Measurements from ENCODE around the gene PGF. TPM values are rescaled to one million over a fixed set of nuclear protein-coding genes. Genes with fewer than 3 reads are reported as not detected.
A peak's percentile ranks its signal among the peaks of the same experiment; 100 is the strongest.

The PGF gene
- total RNA-seq, 1 donor, result 16.3 TPM

DNA sequence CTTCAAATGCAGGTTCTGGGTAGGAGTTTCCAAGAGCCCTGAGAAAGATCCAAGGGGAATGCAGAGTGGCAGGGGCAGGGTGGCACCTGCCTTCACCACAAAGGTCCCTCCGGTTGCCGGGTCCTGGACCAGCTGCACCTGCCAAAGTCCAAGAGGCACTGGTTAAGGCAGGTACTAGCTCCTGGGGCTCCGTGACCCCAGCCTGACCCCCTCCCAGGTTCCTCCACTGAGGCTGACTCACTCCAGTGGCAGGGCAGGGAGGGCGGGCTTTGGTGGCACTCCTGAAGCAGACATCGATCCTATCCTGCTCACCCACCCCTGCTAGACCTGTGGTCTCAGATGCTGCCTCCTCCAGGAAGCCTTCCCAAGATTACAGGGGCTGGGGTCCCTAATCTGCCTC lies 43.7 kb downstream of the PGF start:
- no peaks in the 10 kb centered on the region for H3K9me3 ChIP-seq (ENCODE audit: low read depth, low read length)
- no peaks in the 10 kb centered on the region for H3K79me2 ChIP-seq (ENCODE audit: insufficient read depth, low read length)
- no peaks in the 10 kb centered on the region for H3K36me3 ChIP-seq (ENCODE audit: insufficient read depth, low read length)
- H3K4me3 ChIP-seq (ENCODE audit: insufficient read depth, low read length), result no peak overlapping the region
- H3K4me1 ChIP-seq (ENCODE audit: insufficient read depth, low read length), result peaks cover 10% of the 10 kb centered on the region
- no peak overlapping the region for H3K27ac ChIP-seq (ENCODE audit: low read depth, low read length)
- no peak overlapping the region for H3K4me2 ChIP-seq (ENCODE audit: insufficient read depth, low read length)
- H4K20me1 ChIP-seq (ENCODE audit: insufficient read depth, low read length), result no peaks in the 10 kb centered on the region
- H2AFZ ChIP-seq (ENCODE audit: low read length), result no peak overlapping the region
- DNase-seq (ENCODE audit: insufficient read length, low spot score, missing footprints), result peak; percentile 66
- TF ChIP-seq, protein P1, sequence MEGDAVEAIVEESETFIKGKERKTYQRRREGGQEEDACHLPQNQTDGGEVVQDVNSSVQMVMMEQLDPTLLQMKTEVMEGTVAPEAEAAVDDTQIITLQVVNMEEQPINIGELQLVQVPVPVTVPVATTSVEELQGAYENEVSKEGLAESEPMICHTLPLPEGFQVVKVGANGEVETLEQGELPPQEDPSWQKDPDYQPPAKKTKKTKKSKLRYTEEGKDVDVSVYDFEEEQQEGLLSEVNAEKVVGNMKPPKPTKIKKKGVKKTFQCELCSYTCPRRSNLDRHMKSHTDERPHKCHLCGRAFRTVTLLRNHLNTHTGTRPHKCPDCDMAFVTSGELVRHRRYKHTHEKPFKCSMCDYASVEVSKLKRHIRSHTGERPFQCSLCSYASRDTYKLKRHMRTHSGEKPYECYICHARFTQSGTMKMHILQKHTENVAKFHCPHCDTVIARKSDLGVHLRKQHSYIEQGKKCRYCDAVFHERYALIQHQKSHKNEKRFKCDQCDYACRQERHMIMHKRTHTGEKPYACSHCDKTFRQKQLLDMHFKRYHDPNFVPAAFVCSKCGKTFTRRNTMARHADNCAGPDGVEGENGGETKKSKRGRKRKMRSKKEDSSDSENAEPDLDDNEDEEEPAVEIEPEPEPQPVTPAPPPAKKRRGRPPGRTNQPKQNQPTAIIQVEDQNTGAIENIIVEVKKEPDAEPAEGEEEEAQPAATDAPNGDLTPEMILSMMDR (IDR thresholded peaks at IDR 0.05; ENCODE audit: extremely low read depth, low read depth, low read length), result no peak
- H3K27me3 ChIP-seq (ENCODE audit: insufficient read depth, low read length), result no peaks in the 10 kb centered on the region

- Histone ChIP-seq H3K4me3 (ENCODE audit: insufficient read depth, low read length) (no peak overlapping the region), H2AFZ (ENCODE audit: low read length) (no peak overlapping the region), H3K36me3 (ENCODE audit: insufficient read depth, low read length) (no peaks in the 10 kb centered on the region), H3K79me2 (ENCODE audit: insufficient read depth, low read length) (no peaks in the 10 kb centered on the region), H3K9me3 (ENCODE audit: low read depth, low read length) (no peaks in the 10 kb centered on the region), H3K27me3 (ENCODE audit: insufficient read depth, low read length) (no peaks in the 10 kb centered on the region), H3K4me1 (ENCODE audit: insufficient read depth, low read length) (peaks cover 10% of the 10 kb centered on the region), H3K4me2 (ENCODE audit: insufficient read depth, low read length) (no peak overlapping the region), H4K20me1 (ENCODE audit: insufficient read depth, low read length) (no peaks in the 10 kb centered on the region), H3K27ac (ENCODE audit: low read depth, low read length) (no peak overlapping the region)
- TF ChIP-seq, protein P1 (IDR thresholded peaks at IDR 0.05; ENCODE audit: extremely low read depth, low read depth, low read length), result no peak
- peak; percentile 38 for DNase-seq (ENCODE audit: insufficient read length, low spot score, missing footprints)
Observed at GRCh38 chr14:74911221-74911620, 44.2 kb downstream of the PGF start.

DNA sequence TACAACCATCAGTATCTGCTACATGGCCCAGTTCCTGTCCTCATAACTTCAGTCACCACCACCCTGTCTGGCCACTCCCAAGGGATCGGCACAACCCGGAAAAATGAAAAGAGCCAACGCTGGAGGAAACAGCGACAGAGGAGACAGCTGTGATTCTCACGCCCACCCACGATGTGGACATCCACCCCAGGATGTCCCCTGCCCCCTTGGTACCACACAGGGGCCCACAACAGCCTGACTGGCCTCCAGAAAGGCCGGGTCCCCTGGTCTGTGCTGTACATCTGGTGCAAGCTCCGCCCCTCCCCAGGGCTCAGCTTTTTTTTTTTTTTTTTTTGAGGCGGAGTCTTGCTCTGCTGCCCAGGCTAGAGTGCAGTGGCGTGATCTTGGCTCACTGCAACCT lies 44.8 kb downstream of the PGF start:
- peaks cover 10% of the 10 kb centered on the region for H3K4me1 ChIP-seq (ENCODE audit: insufficient read depth, low read length)
- TF ChIP-seq, protein P1 (IDR thresholded peaks at IDR 0.05; ENCODE audit: extremely low read depth, low read depth, low read length), result no peak
- H3K4me2 ChIP-seq (ENCODE audit: insufficient read depth, low read length), result no peak overlapping the region
- peaks cover 3% of the 10 kb centered on the region for H3K36me3 ChIP-seq (ENCODE audit: insufficient read depth, low read length)
- no peaks in the 10 kb centered on the region for H3K9me3 ChIP-seq (ENCODE audit: low read depth, low read length)
- no peaks in the 10 kb centered on the region for H3K27me3 ChIP-seq (ENCODE audit: insufficient read depth, low read length)
- DNase-seq (ENCODE audit: insufficient read length, low spot score, missing footprints), result peak; percentile 56
- no peaks in the 10 kb centered on the region for H3K79me2 ChIP-seq (ENCODE audit: insufficient read depth, low read length)
- no peaks in the 10 kb centered on the region for H4K20me1 ChIP-seq (ENCODE audit: insufficient read depth, low read length)
- H3K4me3 ChIP-seq (ENCODE audit: insufficient read depth, low read length), result no peak overlapping the region
- no peak overlapping the region for H3K27ac ChIP-seq (ENCODE audit: low read depth, low read length)
- no peak overlapping the region for H2AFZ ChIP-seq (ENCODE audit: low read length)

- no peak overlapping the region for H3K27ac ChIP-seq (ENCODE audit: low read depth, low read length)
- H3K27me3 ChIP-seq (ENCODE audit: insufficient read depth, low read length), result no peaks in the 10 kb centered on the region
- H3K4me2 ChIP-seq (ENCODE audit: insufficient read depth, low read length), result no peak overlapping the region
- TF ChIP-seq, protein P1 (IDR thresholded peaks at IDR 0.05; ENCODE audit: extremely low read depth, low read depth, low read length), result no peak
- no peaks in the 10 kb centered on the region for H3K79me2 ChIP-seq (ENCODE audit: insufficient read depth, low read length)
- H3K4me1 ChIP-seq (ENCODE audit: insufficient read depth, low read length), result peaks cover 10% of the 10 kb centered on the region
- H3K9me3 ChIP-seq (ENCODE audit: low read depth, low read length), result no peaks in the 10 kb centered on the region
- H3K36me3 ChIP-seq (ENCODE audit: insufficient read depth, low read length), result peaks cover 7% of the 10 kb centered on the region
- no peak for DNase-seq (ENCODE audit: insufficient read length, low spot score, missing footprints)
- no peak overlapping the region for H3K4me3 ChIP-seq (ENCODE audit: insufficient read depth, low read length)
- H4K20me1 ChIP-seq (ENCODE audit: insufficient read depth, low read length), result no peaks in the 10 kb centered on the region
- no peak overlapping the region for H2AFZ ChIP-seq (ENCODE audit: low read length)
Observed at GRCh38 chr14:74909911-74910310, 45.5 kb downstream of the PGF start.
